Skin epidermis (tissue), 12 donors: ENCODE data around the gene CDC25A.
"Not testable (repeated sequence)": the region's sequence is repeated elsewhere in the genome, so short reads cannot be mapped to it uniquely, and the experiment has no call there.

Experiments
- H3K27ac ChIP-seq, 21 experiments: fragments of 200-600 bp; sonication (generic) in 11 of 21; one replicate each; pipeline ENCODE4 v1.5.0; 2020; ENCODE audit warnings: mild to moderate bottlenecking in 3 of 21, inconsistent platforms in 2 of 21, moderate library complexity in 2 of 21
- H3K4me3 ChIP-seq, 7 experiments: fragments of 200-600 bp; sonication (generic) in 2 of 7; one replicate each; pipeline ENCODE4 v1.5.0; 2020; ENCODE audit warnings: inconsistent platforms in 2 of 7, mild to moderate bottlenecking in 2 of 7, moderate library complexity in 1 of 7

The CDC25A gene

DNA sequence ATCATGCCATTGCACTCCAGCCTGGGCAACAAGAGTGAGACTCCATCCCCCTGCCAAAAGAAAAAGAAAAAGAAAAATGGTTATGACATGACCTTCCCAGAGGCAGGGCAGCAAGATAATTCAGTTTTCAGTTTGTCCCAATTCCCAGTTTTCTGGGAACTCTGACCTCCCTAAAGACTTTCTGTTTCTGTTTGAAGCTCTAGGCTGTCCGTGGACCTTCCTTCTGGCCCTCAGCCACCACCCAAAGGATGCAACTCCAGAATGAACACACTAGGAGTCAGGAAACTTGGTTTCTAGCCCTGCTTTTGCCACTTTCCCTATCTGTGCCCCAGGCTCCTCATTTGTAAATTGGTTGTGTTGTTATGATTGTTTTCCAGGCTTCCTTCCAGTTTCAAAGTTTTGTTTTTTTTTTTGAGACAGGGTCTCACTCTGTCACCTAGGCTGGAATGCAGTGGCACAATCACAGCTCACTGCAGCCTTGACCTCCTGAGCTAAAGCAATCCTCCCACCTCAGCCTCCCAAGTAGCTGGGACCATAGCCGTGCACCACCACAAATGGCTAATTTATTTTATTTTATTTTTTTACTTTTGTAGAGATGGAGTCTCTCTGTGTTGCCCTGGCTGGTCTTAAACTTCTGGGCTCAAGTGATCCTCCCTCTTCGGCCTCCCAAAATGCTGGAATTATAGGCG, 68.6 kb downstream of the CDC25A start:
- Histone ChIP-seq H3K27ac (peak overlapping the region in 3 of 21 experiments; percentile 5 to 48 (median 37)), H3K4me3 (no peak overlapping the region)

- Histone ChIP-seq H3K27ac (peak overlapping the region in 5 of 21 experiments; percentile 5 to 48 (median 34)), H3K4me3 (no peak overlapping the region)
Measured at GRCh38 chr3:48118928-48119327, 69.3 kb downstream of the CDC25A start.

DNA sequence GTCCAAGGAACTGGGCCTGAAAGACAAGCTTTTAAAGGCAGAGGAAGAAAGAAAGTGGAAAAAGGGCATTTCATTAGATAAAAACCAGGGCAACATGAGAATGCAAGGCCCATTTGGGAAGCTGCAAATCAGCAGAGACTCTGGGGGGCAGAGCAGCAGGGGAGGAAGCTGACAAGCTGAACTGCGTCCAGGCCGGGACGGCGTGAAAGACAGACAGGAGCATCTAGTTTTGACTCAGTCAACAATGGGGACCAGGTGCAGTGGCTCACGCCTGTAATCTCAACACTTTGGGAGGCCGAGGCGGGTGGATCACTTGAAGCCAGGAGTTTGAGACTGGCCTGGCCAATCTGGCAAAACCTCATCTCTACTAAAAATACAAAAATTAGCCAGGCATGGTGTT, 69.9 kb downstream of the CDC25A start:
- Histone ChIP-seq H3K4me3 (no peak overlapping the region), H3K27ac (no peak overlapping the region)

- Histone ChIP-seq H3K4me3 (no peak overlapping the region), H3K27ac (peak overlapping the region in 6 of 21 experiments; percentile 9 to 62 (median 34))
Measured at GRCh38 chr3:48112813-48113212, 75.4 kb downstream of the CDC25A start.

- not testable (repeated sequence) for H3K4me3 ChIP-seq
Measured at GRCh38 chr3:48112108-48112791, 76.0 kb downstream of the CDC25A start.

DNA sequence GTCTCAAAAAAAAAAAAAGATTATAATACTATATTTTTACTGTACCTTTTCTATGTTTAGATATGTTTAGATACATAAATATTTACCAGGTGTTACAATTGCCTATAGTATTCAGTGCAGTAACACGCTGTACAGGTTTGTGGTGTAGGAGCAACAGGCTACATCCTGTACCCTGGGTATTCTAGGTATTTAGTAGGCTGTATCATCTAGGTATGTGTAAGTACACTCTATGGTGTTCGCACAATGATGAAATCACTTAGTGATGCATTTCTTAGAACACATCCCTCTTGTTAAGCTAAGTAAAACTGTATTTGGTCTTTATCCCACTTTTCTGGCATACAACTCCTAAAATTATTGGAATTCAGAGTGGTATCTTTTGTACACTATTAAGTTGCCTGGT, 77.8 kb downstream of the CDC25A start:
- H3K4me3 ChIP-seq, result no peak overlapping the region
- H3K27ac ChIP-seq, result no peak overlapping the region

More at GRCh38 chr3:48112108-48112791, 76.0 kb downstream of the CDC25A start:
- peak overlapping the region in 7 of 21 experiments; percentile 9 to 62 (median 27) for H3K27ac ChIP-seq

DNA sequence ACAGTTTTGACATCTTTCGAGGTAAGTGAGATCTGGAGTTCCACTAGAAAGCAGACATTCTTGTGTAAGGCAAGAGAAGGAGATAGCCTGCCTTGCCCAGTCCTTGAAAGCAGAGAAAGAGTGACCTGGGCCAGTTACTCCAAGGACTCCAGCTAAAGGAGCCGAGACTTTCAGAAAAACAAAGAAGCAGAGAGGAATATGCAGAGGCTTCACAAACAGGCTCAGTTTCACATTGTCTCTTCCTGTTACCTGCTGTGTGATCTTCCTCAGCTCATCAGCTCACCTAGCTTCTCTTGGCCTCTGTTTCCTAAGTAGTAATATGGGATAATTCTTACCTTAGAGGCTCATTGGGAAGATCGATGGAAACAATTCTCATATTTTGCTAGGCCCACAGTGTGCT, 81.0 kb downstream of the CDC25A start:
- H3K27ac ChIP-seq, result no peak overlapping the region
- H3K4me3 ChIP-seq, result no peak overlapping the region
